ENCODE measurements around the gene TMLHE. TPM values are rescaled to one million over a fixed set of nuclear protein-coding genes. Genes with fewer than 3 reads are reported as not detected.

TMLHE gene
- total and polyA plus RNA-seq, 2 of the 13 experiments (the other 11 are each of a cell fraction or from before 2014, with no cell fraction given): 12.5 to 14.2 TPM

DNA sequence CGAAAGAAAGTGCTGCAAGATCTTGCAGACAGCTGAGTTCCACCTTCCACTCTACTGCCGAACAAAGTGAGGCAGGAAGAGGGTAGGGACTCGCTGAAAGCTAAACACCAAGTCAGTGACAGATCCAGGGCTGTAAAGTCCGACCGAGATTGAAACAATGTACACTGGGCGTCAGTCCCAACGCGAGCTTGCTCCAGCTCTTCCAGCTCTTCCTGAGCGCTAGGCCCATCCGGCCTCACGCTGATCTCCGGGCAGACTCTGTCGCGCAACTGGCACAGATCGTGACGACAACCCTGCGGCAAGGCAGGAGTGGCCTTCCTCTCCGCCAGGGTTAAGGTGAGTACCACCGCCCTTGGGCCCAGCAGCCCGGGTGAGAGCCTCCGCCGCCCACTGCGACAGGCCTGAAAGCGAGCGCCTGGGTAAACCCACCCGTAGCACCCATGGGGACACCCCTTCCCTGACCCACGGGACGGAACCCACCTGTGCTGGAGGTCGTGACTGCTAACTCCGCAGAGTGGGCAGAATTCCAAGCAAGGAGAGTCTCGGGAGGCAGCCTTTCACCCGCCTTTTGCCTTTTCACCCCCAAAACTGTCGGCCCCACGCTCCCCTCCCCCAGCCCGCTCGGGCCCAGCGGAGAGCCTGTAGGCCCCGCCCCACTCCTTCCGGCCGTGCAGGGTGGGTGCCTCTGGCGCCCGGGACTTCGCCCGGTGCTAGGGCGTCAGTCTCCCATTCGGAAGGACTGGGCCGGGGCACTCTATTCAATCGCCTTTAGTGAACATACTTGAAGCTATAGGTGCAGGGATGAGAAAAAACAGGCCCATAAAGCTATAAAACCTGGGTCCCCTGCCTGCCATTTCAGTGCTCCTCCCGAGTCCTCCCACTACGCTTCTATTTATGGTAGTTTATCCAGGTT lies at the start of gene TMLHE, which contains the start of gene SPRY3 (continued):
- TF ChIP-seq, protein P1, sequence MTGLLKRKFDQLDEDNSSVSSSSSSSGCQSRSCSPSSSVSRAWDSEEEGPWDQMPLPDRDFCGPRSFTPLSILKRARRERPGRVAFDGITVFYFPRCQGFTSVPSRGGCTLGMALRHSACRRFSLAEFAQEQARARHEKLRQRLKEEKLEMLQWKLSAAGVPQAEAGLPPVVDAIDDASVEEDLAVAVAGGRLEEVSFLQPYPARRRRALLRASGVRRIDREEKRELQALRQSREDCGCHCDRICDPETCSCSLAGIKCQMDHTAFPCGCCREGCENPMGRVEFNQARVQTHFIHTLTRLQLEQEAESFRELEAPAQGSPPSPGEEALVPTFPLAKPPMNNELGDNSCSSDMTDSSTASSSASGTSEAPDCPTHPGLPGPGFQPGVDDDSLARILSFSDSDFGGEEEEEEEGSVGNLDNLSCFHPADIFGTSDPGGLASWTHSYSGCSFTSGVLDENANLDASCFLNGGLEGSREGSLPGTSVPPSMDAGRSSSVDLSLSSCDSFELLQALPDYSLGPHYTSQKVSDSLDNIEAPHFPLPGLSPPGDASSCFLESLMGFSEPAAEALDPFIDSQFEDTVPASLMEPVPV (CRISPR knock-in tag; IDR thresholded peaks at IDR 0.05): no peak
- TF ChIP-seq, protein P2, sequence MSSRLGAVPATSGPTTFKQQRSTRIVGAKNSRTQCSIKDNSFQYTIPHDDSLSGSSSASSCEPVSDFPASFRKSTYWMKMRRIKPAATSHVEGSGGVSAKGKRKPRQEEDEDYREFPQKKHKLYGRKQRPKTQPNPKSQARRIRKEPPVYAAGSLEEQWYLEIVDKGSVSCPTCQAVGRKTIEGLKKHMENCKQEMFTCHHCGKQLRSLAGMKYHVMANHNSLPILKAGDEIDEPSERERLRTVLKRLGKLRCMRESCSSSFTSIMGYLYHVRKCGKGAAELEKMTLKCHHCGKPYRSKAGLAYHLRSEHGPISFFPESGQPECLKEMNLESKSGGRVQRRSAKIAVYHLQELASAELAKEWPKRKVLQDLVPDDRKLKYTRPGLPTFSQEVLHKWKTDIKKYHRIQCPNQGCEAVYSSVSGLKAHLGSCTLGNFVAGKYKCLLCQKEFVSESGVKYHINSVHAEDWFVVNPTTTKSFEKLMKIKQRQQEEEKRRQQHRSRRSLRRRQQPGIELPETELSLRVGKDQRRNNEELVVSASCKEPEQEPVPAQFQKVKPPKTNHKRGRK (CRISPR knock-in tag; IDR thresholded peaks at IDR 0.05): no peak
- TF ChIP-seq CCDC6 (CRISPR knock-in tag; IDR thresholded peaks at IDR 0.05) (no peak), ZBTB21 (CRISPR knock-in tag; IDR thresholded peaks at IDR 0.05) (no peak), ZNF598 (CRISPR knock-in tag; IDR thresholded peaks at IDR 0.05; ENCODE audit: borderline replicate concordance) (no peak), ZNF850 (CRISPR knock-in tag; conservative IDR thresholded peaks at IDR 0.05) (no peak), ZNF792 (CRISPR knock-in tag; IDR thresholded peaks at IDR 0.05) (no peak), RBFOX2 (IDR thresholded peaks at IDR 0.05; ENCODE audit: low read depth, low read length) (peak; percentile 50; the same call in 1 of the 2 replicates)
- TF ChIP-seq, protein P3, sequence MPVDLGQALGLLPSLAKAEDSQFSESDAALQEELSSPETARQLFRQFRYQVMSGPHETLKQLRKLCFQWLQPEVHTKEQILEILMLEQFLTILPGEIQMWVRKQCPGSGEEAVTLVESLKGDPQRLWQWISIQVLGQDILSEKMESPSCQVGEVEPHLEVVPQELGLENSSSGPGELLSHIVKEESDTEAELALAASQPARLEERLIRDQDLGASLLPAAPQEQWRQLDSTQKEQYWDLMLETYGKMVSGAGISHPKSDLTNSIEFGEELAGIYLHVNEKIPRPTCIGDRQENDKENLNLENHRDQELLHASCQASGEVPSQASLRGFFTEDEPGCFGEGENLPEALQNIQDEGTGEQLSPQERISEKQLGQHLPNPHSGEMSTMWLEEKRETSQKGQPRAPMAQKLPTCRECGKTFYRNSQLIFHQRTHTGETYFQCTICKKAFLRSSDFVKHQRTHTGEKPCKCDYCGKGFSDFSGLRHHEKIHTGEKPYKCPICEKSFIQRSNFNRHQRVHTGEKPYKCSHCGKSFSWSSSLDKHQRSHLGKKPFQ (CRISPR knock-in tag; IDR thresholded peaks at IDR 0.05; ENCODE audit: insufficient replicate concordance): no peak
- TF ChIP-seq, protein P4, sequence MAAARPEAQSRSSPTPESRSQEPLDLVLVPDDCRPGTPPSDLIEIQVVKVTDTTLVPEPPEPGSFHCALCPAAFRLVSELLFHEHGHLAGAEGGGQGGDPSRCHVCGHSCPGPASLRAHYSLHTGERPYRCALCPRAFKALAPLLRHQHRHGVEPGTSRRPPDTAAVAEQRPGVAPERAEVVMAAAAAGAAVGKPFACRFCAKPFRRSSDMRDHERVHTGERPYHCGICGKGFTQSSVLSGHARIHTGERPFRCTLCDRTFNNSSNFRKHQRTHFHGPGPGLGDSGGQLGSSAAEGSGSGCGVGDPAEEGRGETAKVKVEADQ (CRISPR knock-in tag; IDR thresholded peaks at IDR 0.05; ENCODE audit: borderline replicate concordance): no peak; the same call in 1 of the 2 replicates
- TF ChIP-seq, protein P5, sequence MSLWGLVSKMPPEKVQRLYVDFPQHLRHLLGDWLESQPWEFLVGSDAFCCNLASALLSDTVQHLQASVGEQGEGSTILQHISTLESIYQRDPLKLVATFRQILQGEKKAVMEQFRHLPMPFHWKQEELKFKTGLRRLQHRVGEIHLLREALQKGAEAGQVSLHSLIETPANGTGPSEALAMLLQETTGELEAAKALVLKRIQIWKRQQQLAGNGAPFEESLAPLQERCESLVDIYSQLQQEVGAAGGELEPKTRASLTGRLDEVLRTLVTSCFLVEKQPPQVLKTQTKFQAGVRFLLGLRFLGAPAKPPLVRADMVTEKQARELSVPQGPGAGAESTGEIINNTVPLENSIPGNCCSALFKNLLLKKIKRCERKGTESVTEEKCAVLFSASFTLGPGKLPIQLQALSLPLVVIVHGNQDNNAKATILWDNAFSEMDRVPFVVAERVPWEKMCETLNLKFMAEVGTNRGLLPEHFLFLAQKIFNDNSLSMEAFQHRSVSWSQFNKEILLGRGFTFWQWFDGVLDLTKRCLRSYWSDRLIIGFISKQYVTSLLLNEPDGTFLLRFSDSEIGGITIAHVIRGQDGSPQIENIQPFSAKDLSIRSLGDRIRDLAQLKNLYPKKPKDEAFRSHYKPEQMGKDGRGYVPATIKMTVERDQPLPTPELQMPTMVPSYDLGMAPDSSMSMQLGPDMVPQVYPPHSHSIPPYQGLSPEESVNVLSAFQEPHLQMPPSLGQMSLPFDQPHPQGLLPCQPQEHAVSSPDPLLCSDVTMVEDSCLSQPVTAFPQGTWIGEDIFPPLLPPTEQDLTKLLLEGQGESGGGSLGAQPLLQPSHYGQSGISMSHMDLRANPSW (CRISPR knock-in tag; IDR thresholded peaks at IDR 0.05; ENCODE audit: borderline replicate concordance): no peak
- TF ChIP-seq, protein P6, sequence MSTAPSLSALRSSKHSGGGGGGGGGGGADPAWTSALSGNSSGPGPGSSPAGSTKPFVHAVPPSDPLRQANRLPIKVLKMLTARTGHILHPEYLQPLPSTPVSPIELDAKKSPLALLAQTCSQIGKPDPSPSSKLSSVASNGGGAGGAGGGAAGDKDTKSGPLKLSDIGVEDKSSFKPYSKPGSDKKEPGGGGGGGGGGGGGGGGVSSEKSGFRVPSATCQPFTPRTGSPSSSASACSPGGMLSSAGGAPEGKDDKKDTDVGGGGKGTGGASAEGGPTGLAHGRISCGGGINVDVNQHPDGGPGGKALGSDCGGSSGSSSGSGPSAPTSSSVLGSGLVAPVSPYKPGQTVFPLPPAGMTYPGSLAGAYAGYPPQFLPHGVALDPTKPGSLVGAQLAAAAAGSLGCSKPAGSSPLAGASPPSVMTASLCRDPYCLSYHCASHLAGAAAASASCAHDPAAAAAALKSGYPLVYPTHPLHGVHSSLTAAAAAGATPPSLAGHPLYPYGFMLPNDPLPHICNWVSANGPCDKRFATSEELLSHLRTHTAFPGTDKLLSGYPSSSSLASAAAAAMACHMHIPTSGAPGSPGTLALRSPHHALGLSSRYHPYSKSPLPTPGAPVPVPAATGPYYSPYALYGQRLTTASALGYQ (CRISPR knock-in tag; IDR thresholded peaks at IDR 0.05): no peak
